Amniotic stem cell (primary cell): ENCODE results near the gene LTBP1.

Source experiments
- DNase-seq: peaks from one replicate; lab custom pipeline; 2025; lab: John Stamatoyannopoulos, UW

LTBP1 gene

DNA sequence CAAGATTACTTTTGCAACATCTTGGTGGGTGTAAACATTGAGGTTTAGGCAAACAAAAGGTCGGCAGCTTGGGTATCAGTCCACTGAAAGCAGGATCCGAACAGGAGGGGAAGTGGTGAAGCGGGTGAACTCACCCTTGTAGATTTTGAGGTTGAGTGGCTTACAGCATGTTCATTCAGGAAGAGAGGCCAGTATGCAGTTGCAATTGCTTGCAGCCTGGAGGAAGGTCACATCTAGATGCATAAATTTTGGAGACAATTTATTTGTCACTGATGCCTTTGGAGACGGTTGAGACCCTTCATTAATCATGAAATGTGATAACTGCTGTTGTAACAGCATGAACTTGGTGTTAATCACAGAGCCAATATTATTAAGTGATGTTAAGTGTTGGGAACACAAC is 131.1 kb downstream of the LTBP1 start:
- no peak for DNase-seq

DNA sequence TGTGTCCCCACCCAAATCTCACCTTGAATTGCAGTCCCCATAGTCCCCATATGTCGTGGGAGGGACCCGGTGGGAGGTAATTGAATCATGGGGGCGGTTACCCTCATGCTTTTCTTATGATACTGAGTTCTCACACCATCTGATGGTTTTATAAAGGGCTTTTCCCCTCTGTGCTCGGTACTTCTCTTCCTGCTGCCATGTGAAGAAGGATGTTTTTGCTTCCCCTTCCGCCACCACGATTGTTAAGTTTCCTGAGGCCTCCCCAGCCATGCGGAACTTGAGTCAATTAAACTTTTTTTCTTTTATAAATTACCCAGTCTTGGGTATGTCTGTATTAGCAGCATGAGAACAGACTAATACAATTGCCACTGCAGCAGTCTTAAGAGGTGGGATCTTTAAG is 134.9 kb downstream of the LTBP1 start:
- no peak for DNase-seq

DNA sequence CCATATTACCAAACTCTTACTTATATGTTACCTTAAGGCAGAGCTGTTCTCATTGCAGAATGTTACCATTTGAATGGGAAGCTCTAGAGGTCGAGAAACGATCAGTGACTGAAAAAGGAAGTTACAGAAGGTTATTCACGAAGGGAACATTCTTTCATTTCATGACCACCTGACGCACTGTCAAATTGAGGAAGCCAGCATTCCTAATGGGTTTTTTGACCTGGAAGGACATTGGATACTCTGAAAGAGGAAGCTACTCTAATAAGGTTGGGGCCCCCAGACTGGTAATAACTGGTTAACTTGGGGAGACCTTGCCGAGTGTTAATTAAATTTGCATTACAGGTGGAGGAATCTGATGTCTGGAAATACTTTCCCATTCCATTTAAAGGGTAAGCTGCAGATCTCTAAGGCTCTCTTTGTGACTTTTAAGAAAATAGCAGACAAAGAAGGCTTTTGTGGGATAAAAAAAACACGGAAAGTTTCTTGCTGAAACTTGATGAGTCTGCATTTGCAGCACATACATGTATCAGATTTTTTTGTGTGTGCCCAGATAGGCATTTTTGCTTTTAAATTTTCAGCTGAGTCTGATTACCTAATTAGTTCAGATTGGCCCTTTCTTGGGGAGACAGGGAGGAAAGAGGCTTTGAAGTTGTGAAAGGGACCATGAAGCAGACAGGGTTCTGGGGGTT is 137.1 kb downstream of the LTBP1 start:
- DNase-seq: no peak

DNA sequence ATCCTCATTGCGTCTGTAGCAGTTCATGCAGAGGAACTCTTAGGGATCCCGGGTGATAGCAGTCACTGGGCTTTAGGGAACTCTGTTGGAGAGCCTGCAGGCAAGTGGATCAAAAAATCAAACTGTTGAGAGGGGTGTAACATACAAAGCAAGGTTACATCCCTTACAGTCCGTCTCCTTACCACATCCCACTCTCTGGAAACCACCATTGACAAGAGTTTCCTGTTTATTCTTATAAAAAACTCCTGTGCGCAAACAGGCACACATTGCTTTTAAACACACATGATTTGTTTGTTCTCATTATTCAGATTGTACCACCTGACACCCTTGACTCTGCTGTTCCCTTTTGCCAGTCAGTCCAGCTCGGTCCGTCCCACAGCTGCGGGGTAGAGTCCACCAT is 137.7 kb downstream of the LTBP1 start:
- no peak for DNase-seq

DNA sequence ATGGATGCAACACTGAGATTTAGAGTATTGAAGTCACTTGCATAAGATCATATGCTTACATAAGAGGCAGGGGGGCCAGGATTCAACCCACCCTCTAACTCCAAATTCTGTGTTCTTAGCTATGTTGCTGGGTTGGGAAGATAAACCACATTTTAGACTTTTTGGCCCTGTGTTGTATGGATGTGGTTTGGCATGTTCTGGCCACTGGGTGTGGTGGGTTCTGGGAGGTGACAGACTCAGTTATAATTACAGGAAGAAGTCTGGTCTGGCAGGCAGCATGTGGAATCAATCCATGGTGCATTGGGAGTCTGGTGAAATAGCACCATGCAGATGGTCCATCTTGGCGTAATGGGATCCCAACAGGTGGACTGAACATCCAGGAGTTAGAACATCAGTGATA is 138.9 kb downstream of the LTBP1 start:
- DNase-seq: no peak

DNA sequence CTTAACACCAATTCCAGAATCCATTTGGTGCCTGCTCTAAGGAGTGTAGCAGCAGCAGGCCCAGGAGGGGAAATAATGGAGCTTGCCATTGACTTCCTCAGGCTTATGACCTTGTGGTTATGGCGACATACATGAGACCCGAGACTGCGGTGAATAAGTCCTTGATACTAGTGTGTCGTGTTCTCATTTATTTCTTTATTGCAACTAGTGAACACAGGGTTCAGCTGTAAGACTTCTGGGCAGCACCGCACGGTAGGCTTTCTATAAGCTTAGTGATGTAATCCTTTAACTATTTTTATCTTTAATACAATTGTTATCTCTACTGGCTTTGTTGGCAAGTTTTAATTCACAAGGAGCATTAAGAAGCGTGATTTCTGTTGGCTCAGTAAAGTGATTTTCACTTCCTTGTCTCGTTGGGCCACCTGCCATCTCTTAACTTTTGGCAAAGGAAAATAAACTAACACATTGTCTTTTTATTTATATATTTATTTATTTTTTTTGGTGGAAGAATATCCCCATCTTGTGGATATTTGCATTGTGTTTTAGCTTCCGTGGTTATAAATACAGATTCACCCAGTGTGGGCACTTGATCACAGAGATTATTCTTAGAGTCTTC is 139.8 kb downstream of the LTBP1 start:
- no peak for DNase-seq

DNA sequence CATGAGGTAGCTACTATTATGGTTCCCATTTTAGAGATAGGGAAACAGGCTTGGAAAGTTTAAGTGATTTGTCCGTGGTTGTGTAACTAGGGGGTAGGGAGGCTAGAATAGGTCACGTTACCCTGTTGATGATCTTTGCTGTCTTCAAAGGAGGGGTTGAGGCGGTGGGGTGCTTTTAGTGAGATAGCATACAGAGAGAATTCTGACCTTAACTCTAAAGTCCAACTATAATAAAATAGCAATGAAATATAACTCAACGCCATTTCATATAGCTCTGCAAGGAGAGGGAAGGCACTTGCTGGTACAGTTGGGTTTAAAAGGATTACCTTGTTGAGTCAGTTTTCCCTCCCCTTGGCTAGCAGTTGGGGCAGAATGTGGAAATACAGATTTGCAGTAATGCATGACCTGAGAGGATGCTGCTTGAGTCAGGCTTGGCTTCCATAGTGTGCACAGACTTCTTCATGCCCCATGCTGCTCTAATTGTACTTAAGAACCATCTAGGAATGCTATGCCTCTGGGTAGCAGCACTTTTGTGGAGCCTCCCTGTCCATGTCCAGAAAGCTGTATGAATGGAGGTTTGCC is 143.9 kb downstream of the LTBP1 start:
- no peak for DNase-seq

DNA sequence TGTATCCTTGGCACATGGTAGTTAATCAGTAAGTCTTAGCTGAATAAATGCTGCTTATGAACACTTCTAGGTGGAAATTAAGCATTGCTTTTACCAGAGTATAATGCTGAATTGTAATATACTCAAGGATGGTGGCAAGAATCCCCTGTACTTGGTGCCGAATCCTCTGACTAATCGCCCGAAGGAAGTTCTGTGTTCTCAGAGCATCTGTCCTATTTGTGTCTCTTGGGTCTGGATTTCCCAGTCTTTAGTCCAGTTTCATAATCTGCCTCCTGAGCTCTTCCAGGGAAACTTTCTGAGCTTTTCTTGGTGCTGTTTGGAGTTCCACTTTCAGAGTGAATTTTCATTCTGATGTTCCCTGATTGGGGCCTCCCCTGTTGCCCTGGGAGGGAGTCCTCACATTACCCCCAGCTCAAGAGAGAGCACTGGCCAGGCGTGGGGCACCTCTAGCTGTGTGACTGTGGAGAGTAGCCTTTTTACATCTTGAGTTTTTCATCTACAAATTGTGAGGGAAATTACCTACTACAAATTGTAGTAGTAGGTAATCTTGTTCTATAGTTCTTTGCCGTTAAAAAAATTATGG is 144.9 kb downstream of the LTBP1 start:
- no peak for DNase-seq

DNA sequence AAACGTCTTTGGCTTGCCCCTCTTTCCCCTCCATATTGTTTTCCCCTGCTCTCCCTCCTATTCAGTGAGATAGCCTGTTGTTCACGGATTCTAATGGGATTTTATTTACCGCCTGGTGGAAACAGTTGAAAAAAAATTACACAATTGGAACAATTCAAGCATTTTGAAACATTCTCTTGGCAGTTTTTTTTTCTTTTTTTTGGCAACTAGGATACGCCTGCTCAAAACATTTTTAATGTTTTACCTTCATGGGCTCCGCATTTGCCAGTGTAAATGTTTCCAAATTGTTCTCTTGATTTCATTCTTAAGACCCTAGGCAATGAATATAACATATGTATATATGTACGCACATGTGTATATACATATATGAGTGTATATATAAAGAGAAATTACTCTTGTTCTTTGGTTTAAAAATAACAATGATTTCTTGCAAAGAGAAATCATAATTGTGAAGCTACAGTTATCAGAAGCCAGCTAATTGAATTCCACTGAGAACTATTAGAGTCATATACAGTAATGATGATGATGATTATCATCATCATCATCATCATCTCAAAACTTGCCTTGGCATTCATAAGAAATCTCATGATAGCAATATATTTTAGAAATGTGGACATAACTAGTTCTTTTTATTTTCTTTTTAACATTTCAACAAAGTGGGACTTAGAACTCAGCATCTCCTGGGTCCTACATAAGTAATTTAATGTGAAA is 146.7 kb downstream of the LTBP1 start:
- DNase-seq: no peak

DNA sequence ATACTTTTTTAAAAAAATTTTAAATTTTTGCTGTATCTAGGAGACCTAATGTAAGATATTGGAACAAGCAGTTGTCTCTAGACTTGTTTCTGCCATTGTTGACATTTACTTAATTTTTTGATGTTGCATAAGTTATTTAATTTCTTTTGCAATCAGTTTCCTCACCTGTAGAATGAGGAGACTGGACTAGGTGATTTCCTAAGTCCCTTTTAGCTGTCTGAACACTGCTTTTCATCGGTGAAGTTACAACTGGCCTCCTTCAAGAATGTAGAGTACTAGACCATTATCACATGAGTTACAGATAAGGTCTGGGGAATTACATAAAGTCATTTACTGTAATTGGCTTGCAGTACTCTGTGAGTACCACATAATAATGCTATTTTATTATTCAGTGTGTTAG is 147.6 kb downstream of the LTBP1 start:
- DNase-seq: no peak

DNA sequence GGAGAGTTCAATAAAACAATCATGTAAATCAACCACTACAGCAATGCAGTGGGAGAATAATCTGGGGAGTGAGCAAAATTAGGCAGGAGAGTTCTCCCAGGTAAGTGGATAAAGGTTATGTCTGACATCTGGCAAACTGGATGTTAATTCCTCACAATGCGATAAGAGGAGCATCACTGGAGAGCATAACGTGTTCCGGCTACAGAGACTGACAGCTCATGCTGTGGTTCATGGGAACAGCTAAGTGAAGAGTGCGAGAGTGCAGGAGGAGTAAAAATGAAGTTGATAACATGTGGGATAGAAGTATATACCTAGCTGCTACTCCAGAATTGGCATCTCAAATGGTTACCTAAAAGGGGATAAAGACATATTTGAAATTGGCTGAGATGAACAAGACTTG is 153.2 kb downstream of the LTBP1 start:
- no peak for DNase-seq

DNA sequence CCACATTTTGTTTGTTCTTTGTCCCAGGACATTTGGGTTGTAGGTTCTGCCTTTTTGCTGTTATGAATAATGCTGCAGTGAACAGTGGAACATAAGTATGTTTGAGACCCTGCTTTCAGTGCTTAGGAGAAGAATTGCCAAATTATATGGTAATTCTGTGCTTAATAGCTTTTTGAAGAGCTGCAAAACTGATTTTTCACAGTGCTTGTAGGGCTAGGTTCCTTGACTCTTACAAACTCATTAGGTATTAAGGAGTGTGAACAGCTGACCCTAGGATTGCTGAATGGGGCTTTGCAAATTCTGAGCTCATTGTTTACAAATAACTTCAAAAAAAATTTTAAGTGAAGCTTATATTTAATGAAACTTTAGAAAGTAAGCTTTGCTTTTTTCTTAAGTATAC is 154.2 kb downstream of the LTBP1 start:
- DNase-seq: no peak

DNA sequence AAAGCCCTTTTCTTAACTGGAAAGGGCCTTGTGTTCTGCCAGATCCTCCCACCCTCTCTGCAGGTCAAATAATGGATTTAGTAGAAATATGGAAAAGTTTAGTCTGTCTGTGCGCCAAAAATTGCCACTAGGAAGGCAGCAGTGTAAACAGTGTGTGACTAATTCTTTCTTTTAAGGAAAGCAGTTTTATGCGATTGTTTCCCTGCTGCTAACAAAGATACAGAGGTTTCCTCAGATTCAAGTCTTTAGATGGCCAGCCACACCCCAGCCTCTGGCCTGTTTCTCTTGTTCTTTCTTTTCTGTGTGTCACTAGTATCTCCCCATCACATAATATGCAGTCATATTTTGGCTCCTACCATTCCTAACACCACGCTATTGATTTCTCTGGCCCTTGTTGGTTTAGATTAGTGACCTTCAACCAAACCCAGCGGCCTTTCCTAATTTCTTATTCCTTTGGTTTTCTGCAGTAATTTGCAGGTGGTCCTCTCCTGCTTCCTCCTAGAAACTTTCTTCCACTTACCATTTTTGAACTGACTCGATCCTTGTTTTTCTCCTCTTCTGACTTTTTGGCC is 157.4 kb downstream of the LTBP1 start:
- no peak for DNase-seq

DNA sequence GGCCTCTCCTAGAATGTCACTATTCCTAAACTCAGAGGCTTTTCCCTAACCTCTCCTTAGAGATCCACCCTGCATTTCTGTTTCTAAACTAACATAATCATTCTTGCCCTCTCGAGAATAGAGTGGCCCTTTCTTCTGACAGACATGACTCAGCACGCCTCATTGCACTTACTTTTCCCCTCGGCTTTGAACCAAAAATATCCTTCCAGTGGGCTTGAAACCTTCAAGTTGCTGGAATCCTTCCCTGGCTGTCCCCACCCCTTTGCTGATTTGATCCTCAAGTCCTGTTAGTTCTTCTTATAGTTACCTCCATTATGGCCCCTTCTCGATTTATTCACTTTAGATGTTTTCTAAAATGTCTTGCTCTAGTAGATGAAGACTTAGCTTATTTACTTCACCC is 158.0 kb downstream of the LTBP1 start:
- DNase-seq: no peak

DNA sequence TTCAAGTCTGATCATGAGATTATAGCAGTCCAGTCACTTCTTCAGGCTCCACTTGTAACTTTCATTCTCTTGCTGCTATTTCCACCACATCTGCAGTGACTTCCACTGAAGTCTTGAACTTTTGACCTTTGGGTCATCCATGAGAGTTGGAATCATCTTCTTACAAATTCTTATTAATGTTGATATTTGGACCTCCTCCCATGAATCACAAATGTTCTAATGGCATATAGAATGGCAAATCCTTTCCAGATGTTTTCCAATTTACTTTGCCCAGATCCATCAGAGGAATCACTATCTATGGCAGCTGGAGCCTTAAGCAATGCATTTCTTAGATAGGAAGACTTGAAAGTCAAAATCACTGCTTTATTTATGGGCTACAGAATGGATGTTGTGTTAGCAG is 159.4 kb downstream of the LTBP1 start:
- DNase-seq: no peak

DNA sequence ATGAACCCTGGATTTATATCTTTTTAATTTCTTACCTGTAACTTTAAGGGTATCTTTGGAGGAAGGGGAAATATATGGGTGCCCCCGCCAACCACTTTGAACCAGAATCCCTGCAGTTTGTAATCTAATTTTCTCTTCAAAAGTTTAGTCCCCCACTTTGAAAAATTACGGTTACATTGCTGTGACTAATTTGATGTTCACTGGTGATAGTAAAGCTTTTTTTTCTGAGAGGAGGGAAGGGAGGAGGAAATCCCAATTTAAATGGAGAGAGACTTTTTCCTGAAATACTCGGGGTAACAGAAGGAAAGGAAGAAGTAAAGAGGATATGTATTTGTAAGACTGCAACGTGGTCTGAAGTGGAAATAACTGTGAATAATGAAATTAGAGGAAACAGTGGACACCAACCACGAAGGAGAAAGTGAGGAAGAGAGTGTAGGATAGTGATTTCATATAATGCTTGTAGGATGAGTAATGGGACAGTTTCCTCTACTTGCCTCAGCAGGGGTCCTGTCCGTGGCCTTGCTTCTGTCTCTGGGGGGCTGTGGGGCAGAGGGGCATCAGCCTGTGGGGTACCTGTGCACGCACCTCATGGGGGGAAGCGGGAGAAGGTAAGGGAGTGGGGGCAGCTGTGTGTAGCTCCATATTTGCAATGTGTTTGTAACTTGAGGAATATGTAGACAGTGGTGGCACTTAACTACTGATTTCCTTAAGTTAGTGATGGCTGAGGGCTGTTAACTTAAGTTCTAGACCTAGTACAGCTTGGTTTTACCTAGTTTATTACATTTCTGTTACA is 161.1 kb downstream of the LTBP1 start:
- DNase-seq: no peak

DNA sequence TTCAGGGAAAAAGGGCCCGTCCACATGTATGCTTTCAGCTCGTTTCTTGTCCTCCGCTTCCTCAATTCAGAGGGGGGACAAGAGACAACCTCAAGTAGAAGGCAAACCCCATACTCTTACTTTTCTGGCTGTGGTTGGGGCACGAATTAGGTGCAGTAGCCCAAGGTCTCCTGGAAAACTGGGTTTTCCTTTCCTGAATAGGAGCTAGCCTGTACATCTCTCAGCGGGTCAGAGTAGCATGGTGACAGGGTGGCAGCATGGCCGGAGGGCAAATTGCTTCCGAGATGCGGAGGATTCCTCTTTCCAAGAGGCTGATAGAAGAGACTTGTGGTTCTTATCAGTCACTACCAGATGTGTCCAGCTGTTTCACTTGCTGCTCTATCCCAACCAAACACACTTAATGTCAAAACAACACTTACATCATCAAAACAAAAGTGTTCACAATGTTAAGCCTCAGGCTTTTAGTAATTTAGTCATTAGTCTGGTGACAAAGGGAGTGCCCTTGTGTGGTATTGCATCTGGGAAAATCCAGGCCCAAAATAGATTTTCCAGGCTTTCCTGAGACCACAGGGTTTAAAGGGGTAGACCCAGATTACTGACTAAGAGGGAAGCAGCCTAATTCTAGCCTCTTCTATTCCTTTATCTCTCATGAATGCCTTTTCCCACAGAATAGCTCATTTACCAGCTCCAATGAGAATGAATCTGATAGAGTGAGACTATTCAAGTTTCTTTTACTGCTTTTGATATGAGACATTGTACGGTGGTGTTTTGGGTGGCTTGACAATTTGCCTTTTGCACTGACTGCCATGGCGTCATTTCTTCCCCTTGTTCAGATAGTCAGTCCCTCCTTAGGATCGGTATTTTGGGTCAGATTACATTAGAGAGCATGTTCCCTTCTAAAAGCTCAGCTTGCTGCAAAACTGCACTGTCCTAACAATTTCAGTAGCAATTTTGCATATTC is 162.0 kb downstream of the LTBP1 start:
- no peak for DNase-seq

DNA sequence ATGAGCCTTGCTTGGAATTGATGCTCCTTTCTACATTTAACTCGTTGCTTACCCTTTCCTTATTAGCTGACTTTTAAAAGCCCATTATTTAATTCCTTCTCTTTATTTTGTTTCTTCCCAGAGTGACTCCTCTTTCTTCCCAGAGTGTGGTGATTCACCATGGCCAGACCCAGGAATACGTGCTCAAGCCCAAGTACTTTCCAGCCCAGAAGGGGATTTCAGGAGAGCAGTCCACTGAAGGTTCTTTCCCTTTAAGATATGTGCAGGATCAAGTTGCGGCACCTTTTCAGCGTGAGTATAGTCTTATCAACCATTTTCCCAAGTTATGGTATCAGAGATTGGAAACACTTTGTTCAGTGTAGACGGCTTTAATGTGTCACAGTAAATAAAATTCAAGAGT is 163.7 kb downstream of the LTBP1 start:
- DNase-seq: no peak

DNA sequence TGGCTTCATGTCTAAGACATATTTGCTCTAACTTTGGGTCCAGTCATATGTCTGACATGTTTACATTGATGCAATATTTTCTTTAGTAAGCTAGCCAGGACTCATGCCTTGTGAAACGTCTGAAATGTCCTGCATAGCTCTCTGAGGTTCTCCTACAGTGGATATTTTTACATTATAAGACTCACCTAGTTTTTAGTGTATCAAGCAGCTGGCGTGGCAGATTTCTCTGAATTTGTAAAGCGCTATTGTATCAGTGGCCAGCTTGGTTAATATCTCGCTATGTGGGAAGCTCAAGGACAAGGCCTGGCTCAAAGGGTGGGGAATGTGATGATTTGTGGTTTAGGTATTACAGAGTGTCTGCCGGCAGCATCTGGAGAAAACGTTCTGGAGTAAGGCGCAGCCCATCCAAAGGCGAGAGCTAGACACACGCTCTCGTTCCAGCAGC is 164.3 kb downstream of the LTBP1 start:
- no peak for DNase-seq

DNA sequence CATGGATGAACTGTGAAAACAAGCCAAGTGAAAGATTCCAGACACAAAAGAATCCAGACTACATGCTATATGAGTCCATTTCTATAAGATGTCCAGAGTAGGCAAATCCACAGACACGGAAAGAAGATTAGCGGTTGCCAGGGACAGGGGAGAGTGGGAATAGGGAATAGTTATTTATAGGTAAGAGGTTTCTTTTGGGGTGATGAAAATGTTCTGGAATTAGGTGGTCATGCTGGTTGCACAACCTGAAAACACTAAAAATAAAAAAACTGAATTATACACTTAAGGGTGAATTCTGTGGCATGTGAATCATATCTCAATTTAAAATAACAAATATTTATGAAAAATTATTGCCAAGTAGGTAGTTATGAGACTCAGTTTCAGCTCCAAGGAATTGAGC is 168.4 kb downstream of the LTBP1 start:
- DNase-seq: no peak
